WTC11 (cell line): Measurements from ENCODE around the gene CSPG4. TPM values are rescaled to one million over a fixed set of nuclear protein-coding genes. Genes with fewer than 3 reads are reported as not detected.
"Not testable (repeated sequence)": the region's sequence is repeated elsewhere in the genome, so short reads cannot be mapped to it uniquely, and the experiment has no call there.

Experiments used
- ATAC-seq: fragments of 200-7000 bp; cut with Tn5 transposase; 2 replicates; pipeline ENCODE4 v1.10.0; 2021; ENCODE audit warnings: mild to moderate bottlenecking, moderate library complexity
- CTCF ChIA-PET: fragments of 300-600 bp; sonication (Branson Sonifier 250); formaldehyde crosslinking; loops from one replicate; lab custom pipeline; 2021; ENCODE audit warnings: antibody characterized with exemption; lab: Charles Lee
- POLR2A ChIA-PET: fragments of 350-600 bp; sonication (Branson Sonifier 250); formaldehyde crosslinking; loops from one replicate; lab custom pipeline; 2021; ENCODE audit warnings: antibody characterized with exemption; lab: Charles Lee
- DNase-seq: peaks from one replicate; pipeline ENCODE4 v3.0.0; 2021; ENCODE audit warnings: low spot score
- H3K27ac Mint-ChIP-seq: 2 replicates; pipeline ENCODE4 v1.8.0; 2021; ENCODE audit warnings: mixed read lengths
- H3K27me3 Mint-ChIP-seq: 2 replicates; pipeline ENCODE4 v1.8.0; 2021; ENCODE audit warnings: low read depth, mild to moderate bottlenecking, moderate library complexity, mixed read lengths
- H3K36me3 Mint-ChIP-seq: 2 replicates; pipeline ENCODE4 v1.8.0; 2021; ENCODE audit warnings: mixed read lengths
- H3K4me1 Mint-ChIP-seq: 2 replicates; pipeline ENCODE4 v1.8.0; 2022; ENCODE audit warnings: mixed read lengths
- H3K4me3 Mint-ChIP-seq: 2 replicates; pipeline ENCODE4 v1.8.0; 2021; ENCODE audit warnings: mild to moderate bottlenecking, moderate library complexity, mixed read lengths
- H3K9me3 Mint-ChIP-seq: 2 replicates; pipeline ENCODE4 v1.8.0; 2021; ENCODE audit warnings: mixed read lengths
- ELF4 ChIP-seq: sonication (generic); formaldehyde crosslinking; IDR thresholded peaks from 2 replicates; pipeline ENCODE4 v1.8.1; 2022; ENCODE audit warnings: low read depth, mild to moderate bottlenecking, moderate library complexity, missing genetic modification reagents
- ETV6 ChIP-seq: sonication (generic); formaldehyde crosslinking; IDR thresholded peaks from 2 replicates; pipeline ENCODE4 v1.8.1; 2022; ENCODE audit warnings: mild to moderate bottlenecking, missing genetic modification reagents
- FOXJ3 ChIP-seq: sonication (generic); formaldehyde crosslinking; IDR thresholded peaks from 2 replicates; pipeline ENCODE4 v1.9.0; 2021; ENCODE audit warnings: missing genetic modification reagents, mild to moderate bottlenecking, borderline replicate concordance
- FOXP1 ChIP-seq: sonication (generic); formaldehyde crosslinking; IDR thresholded peaks from 2 replicates; pipeline ENCODE4 v1.8.0; 2022; ENCODE audit warnings: missing genetic modification reagents, mild to moderate bottlenecking, moderate library complexity, borderline replicate concordance
- GABPB1 ChIP-seq: sonication (generic); formaldehyde crosslinking; IDR thresholded peaks from 2 replicates; pipeline ENCODE4 v1.8.1; 2023; ENCODE audit warnings: mild to moderate bottlenecking, missing genetic modification reagents
- JAZF1 ChIP-seq: fragments of 250-450 bp; sonication (Bioruptor Pico); IDR thresholded peaks from 2 replicates; pipeline ENCODE4 v1.9.0; 2021; ENCODE audit warnings: moderate library complexity, mild to moderate bottlenecking, inconsistent platforms
- NR1H2 ChIP-seq: sonication (generic); formaldehyde crosslinking; IDR thresholded peaks from 2 replicates; pipeline ENCODE4 v1.9.0; 2021; ENCODE audit warnings: mild to moderate bottlenecking, moderate library complexity, missing genetic modification reagents
- NR2C2 ChIP-seq: sonication (generic); formaldehyde crosslinking; IDR thresholded peaks from 2 replicates; pipeline ENCODE4 v1.8.0; 2022; ENCODE audit warnings: mild to moderate bottlenecking, missing genetic modification reagents
- ZBTB21 ChIP-seq: sonication (generic); formaldehyde crosslinking; IDR thresholded peaks from 2 replicates; pipeline ENCODE4 v1.8.1; 2023; ENCODE audit warnings: mild to moderate bottlenecking, missing genetic modification reagents, borderline replicate concordance
- ZNF121 ChIP-seq: sonication (generic); formaldehyde crosslinking; IDR thresholded peaks from 2 replicates; pipeline ENCODE4 v1.8.0; 2023; ENCODE audit warnings: missing genetic modification reagents
- ZNF416 ChIP-seq: fragments of 250-450 bp; sonication (Bioruptor Pico); IDR thresholded peaks from 2 replicates; pipeline ENCODE4 v1.9.0; 2021; ENCODE audit warnings: mild to moderate bottlenecking, inconsistent platforms
- total RNA-seq: library from RNA; stranded (reverse); gene quantifications from 3 replicates; pipeline ENCODE4 v1.2.3, GENCODE V29; 2021
- TF ChIP-seq, protein P1 (sequence below): fragments of 250-450 bp; sonication (Bioruptor Pico); IDR thresholded peaks from 2 replicates; pipeline ENCODE4 v2.1.2; 2022; ENCODE audit warnings: mild to moderate bottlenecking, moderate library complexity
- TF ChIP-seq, protein P2 (sequence below): sonication (generic); formaldehyde crosslinking; IDR thresholded peaks from 2 replicates; pipeline ENCODE4 v1.8.0; 2022; ENCODE audit warnings: mild to moderate bottlenecking, missing genetic modification reagents
- TF ChIP-seq, protein P3 (sequence below): sonication (generic); formaldehyde crosslinking; IDR thresholded peaks from 2 replicates; pipeline ENCODE4 v1.8.0; 2022; ENCODE audit warnings: mild to moderate bottlenecking, missing genetic modification reagents
- TF ChIP-seq, protein P4 (sequence below): sonication (generic); formaldehyde crosslinking; IDR thresholded peaks from 2 replicates; pipeline ENCODE4 v1.8.1; 2022; ENCODE audit warnings: mild to moderate bottlenecking, moderate library complexity, missing genetic modification reagents
- TF ChIP-seq, protein P5 (sequence below): sonication (generic); formaldehyde crosslinking; IDR thresholded peaks from 2 replicates; pipeline ENCODE4 v1.8.1; 2023; ENCODE audit warnings: mild to moderate bottlenecking, missing genetic modification reagents
- TF ChIP-seq, protein P6 (sequence below): sonication (generic); formaldehyde crosslinking; IDR thresholded peaks from 2 replicates; pipeline ENCODE4 v1.8.0; 2022; ENCODE audit warnings: mild to moderate bottlenecking, missing genetic modification reagents
- TF ChIP-seq, protein P7 (sequence below): sonication (generic); formaldehyde crosslinking; IDR thresholded peaks from 2 replicates; pipeline ENCODE4 v1.8.0; 2023; ENCODE audit warnings: missing genetic modification reagents
- TF ChIP-seq, protein P8 (sequence below): fragments of 200-600 bp; IDR thresholded peaks from 2 replicates; pipeline ENCODE4 v1.8.0; 2022; ENCODE audit warnings: antibody characterized with exemption

The CSPG4 gene
- total RNA-seq, 1 experiment from 2014 or later, result 2.9 TPM

DNA sequence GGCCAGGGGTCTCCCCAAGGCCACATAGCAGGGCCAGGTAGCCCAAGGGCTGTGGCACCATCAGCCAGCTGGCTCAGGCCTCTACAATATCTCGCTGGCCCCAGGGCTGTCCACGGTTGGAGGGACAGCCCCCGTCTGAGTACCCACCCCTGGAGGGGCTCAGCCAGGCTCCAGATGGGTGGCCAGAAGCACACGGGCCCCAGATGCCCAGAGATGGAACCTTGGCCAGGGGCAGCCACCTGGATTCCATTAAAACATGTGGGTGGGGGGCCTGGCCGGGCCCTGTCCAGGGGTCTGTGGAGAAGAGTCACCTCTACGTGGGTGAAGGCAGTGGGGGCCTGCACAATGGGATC is 8.4 kb downstream of the CSPG4 start (continued):
- TF ChIP-seq, protein P1, sequence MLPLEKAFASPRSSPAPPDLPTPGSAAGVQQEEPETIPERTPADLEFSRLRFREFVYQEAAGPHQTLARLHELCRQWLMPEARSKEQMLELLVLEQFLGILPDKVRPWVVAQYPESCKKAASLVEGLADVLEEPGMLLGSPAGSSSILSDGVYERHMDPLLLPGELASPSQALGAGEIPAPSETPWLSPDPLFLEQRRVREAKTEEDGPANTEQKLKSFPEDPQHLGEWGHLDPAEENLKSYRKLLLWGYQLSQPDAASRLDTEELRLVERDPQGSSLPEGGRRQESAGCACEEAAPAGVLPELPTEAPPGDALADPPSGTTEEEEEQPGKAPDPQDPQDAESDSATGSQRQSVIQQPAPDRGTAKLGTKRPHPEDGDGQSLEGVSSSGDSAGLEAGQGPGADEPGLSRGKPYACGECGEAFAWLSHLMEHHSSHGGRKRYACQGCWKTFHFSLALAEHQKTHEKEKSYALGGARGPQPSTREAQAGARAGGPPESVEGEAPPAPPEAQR, result no peak
- TF ChIP-seq, protein P2, sequence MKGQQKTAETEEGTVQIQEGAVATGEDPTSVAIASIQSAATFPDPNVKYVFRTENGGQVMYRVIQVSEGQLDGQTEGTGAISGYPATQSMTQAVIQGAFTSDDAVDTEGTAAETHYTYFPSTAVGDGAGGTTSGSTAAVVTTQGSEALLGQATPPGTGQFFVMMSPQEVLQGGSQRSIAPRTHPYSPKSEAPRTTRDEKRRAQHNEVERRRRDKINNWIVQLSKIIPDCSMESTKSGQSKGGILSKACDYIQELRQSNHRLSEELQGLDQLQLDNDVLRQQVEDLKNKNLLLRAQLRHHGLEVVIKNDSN (CRISPR knock-in tag), result no peak
- TF ChIP-seq FOXP1 (CRISPR knock-in tag) (no peak), ZBTB21 (CRISPR knock-in tag) (no peak), JAZF1 (CRISPR knock-in tag) (no peak), GABPB1 (CRISPR knock-in tag) (no peak)
- TF ChIP-seq, protein P3, sequence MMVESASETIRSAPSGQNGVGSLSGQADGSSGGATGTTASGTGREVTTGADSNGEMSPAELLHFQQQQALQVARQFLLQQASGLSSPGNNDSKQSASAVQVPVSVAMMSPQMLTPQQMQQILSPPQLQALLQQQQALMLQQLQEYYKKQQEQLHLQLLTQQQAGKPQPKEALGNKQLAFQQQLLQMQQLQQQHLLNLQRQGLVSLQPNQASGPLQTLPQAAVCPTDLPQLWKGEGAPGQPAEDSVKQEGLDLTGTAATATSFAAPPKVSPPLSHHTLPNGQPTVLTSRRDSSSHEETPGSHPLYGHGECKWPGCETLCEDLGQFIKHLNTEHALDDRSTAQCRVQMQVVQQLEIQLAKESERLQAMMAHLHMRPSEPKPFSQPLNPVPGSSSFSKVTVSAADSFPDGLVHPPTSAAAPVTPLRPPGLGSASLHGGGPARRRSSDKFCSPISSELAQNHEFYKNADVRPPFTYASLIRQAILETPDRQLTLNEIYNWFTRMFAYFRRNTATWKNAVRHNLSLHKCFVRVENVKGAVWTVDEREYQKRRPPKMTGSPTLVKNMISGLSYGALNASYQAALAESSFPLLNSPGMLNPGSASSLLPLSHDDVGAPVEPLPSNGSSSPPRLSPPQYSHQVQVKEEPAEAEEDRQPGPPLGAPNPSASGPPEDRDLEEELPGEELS (CRISPR knock-in tag), result no peak
- TF ChIP-seq, protein P4, sequence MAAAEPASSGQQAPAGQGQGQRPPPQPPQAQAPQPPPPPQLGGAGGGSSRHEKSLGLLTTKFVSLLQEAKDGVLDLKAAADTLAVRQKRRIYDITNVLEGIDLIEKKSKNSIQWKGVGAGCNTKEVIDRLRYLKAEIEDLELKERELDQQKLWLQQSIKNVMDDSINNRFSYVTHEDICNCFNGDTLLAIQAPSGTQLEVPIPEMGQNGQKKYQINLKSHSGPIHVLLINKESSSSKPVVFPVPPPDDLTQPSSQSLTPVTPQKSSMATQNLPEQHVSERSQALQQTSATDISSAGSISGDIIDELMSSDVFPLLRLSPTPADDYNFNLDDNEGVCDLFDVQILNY (CRISPR knock-in tag), result no peak
- TF ChIP-seq, protein P5, sequence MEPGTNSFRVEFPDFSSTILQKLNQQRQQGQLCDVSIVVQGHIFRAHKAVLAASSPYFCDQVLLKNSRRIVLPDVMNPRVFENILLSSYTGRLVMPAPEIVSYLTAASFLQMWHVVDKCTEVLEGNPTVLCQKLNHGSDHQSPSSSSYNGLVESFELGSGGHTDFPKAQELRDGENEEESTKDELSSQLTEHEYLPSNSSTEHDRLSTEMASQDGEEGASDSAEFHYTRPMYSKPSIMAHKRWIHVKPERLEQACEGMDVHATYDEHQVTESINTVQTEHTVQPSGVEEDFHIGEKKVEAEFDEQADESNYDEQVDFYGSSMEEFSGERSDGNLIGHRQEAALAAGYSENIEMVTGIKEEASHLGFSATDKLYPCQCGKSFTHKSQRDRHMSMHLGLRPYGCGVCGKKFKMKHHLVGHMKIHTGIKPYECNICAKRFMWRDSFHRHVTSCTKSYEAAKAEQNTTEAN (CRISPR knock-in tag), result no peak

DNA sequence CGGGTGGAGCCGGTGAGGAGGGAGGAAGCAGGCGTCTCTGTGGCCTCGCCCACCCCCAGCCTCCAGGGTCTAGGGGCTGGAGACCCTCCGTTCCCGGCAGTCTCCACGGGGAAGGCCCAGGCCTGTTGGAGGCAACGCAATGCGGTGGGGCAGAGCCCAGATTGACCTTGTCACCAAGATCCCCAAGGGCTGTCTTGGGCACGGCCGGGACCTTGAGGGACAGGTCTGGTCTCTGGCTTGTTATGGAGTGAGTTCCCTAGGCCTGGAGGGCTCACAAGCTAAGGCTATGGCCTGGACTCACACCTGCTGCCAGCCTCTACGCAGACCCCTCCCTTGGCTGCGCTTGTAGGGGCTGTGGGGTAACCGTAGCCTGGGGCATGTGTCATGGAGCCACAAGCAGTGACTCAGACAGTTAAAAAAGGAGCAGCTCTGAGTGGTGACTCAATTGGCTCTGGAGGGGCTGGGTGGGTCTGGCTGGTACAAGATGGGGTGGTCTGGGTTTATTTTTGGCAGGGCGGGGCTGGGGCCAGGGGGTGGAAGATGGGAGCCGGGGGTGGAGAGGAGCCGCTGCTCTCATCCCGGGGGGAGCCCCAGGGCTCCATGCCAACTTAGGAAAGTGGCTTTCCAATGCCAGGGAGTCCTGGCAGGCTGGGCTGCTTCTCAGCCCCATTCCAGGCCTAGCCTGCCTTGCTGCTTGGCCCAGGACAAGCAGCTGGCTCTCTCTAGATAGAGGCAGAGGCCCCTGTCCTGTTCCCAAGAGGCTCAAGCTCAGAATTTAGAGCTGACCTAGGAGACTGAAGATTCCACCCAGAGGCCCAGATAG is 9.0 kb downstream of the CSPG4 start:
- ATAC-seq, H3K4me1 Mint-ChIP-seq, POLR2A ChIA-PET, H3K9me3 Mint-ChIP-seq, H3K36me3 Mint-ChIP-seq, H3K27ac Mint-ChIP-seq, CTCF ChIA-PET, H3K4me3 Mint-ChIP-seq, H3K27me3 Mint-ChIP-seq, DNase-seq: not testable (repeated sequence)

DNA sequence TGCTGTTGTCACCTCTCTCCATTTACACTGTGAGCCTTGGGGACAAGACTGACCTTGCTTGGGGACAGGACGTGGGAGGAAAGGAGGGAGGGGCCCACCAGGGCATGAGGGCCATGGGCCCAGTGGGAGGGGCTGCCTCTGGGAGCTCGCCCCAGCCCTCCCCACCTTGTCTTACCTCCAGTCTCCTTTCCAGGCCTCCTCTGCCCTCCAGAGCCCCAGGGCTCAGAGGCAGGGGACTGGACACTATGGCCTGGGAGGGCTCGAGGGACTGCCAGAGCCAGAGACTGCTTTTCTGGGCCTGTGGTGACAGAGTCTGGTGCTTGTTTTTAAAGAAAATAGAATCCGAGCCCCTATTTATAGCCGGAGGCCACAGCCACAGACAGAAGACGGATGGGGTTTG is 10.2 kb downstream of the CSPG4 start:
- DNase-seq, result no peak
- ChIA-PET POLR2A (no interaction called here), CTCF (no interaction called here)
- ATAC-seq, result no peak
- Mint-ChIP-seq H3K4me3 (no peak overlapping the region), H3K27me3 (no peaks in the 10 kb centered on the region; the same call in 1 of the 2 replicates), H3K36me3 (no peaks in the 10 kb centered on the region), H3K4me1 (peaks cover 2% of the 10 kb centered on the region; the same call in 1 of the 2 replicates), H3K9me3 (no peaks in the 10 kb centered on the region), H3K27ac (peak overlapping the region; percentile 32)
- TF ChIP-seq ZNF121 (CRISPR knock-in tag), result no peak
- TF ChIP-seq ZNF416 (CRISPR knock-in tag), result no peak
- TF ChIP-seq ETV6 (CRISPR knock-in tag), result no peak
- TF ChIP-seq, protein P6, sequence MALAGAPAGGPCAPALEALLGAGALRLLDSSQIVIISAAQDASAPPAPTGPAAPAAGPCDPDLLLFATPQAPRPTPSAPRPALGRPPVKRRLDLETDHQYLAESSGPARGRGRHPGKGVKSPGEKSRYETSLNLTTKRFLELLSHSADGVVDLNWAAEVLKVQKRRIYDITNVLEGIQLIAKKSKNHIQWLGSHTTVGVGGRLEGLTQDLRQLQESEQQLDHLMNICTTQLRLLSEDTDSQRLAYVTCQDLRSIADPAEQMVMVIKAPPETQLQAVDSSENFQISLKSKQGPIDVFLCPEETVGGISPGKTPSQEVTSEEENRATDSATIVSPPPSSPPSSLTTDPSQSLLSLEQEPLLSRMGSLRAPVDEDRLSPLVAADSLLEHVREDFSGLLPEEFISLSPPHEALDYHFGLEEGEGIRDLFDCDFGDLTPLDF (CRISPR knock-in tag), result no peak
- TF ChIP-seq, protein P7, sequence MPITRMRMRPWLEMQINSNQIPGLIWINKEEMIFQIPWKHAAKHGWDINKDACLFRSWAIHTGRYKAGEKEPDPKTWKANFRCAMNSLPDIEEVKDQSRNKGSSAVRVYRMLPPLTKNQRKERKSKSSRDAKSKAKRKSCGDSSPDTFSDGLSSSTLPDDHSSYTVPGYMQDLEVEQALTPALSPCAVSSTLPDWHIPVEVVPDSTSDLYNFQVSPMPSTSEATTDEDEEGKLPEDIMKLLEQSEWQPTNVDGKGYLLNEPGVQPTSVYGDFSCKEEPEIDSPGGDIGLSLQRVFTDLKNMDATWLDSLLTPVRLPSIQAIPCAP, result no peak
- TF ChIP-seq, protein P8, sequence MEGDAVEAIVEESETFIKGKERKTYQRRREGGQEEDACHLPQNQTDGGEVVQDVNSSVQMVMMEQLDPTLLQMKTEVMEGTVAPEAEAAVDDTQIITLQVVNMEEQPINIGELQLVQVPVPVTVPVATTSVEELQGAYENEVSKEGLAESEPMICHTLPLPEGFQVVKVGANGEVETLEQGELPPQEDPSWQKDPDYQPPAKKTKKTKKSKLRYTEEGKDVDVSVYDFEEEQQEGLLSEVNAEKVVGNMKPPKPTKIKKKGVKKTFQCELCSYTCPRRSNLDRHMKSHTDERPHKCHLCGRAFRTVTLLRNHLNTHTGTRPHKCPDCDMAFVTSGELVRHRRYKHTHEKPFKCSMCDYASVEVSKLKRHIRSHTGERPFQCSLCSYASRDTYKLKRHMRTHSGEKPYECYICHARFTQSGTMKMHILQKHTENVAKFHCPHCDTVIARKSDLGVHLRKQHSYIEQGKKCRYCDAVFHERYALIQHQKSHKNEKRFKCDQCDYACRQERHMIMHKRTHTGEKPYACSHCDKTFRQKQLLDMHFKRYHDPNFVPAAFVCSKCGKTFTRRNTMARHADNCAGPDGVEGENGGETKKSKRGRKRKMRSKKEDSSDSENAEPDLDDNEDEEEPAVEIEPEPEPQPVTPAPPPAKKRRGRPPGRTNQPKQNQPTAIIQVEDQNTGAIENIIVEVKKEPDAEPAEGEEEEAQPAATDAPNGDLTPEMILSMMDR, result no peak
- TF ChIP-seq, protein P3 (CRISPR knock-in tag), result no peak
- TF ChIP-seq NR2C2 (CRISPR knock-in tag), result no peak
- TF ChIP-seq FOXJ3, result no peak
- no peak for TF ChIP-seq NR1H2 (CRISPR knock-in tag)
- no peak for TF ChIP-seq ELF4 (CRISPR knock-in tag)
